Measurements from ENCODE around the gene EFCAB8.

Gene EFCAB8

DNA sequence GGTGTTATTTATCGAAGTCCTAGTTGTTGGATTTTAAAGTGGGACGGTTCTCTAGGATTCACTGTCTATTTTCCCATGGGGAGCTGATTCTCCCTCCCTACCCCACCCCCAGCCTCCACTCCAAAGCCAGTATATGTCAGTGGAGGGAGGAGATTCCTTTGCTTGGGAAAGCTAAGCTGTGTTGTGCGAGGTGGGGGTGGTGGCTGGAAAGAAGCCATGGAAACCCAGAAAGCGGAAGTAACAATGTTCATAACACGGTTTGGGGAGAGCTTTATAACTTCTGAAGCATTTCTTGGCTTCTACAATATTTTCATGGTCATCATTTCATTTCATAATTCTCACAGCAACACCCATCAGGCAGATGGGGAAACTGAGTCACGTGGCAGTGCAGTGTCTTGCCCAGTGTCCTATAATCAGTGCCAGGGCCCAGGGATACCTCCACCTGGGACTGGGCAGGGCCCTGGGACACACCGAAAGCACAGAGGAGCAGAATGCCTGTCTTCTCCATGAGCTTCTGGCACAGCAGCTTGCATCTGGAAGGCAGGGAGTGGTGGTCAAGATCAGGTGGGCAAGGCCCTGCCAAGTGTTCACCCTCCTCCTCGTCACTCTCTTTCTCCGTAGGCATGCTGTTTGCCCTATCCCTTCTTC, 141.0 kb downstream of the EFCAB8 start:
- TF ChIP-seq POLR2A (IDR thresholded peaks at IDR 0.05; ENCODE audit: extremely low read depth, insufficient read length) (no peak), MYC (IDR thresholded peaks at IDR 0.05; ENCODE audit: low read depth, low read length) (no peak)
- TF ChIP-seq, protein P1, sequence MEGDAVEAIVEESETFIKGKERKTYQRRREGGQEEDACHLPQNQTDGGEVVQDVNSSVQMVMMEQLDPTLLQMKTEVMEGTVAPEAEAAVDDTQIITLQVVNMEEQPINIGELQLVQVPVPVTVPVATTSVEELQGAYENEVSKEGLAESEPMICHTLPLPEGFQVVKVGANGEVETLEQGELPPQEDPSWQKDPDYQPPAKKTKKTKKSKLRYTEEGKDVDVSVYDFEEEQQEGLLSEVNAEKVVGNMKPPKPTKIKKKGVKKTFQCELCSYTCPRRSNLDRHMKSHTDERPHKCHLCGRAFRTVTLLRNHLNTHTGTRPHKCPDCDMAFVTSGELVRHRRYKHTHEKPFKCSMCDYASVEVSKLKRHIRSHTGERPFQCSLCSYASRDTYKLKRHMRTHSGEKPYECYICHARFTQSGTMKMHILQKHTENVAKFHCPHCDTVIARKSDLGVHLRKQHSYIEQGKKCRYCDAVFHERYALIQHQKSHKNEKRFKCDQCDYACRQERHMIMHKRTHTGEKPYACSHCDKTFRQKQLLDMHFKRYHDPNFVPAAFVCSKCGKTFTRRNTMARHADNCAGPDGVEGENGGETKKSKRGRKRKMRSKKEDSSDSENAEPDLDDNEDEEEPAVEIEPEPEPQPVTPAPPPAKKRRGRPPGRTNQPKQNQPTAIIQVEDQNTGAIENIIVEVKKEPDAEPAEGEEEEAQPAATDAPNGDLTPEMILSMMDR (IDR thresholded peaks at IDR 0.05; ENCODE audit: low read depth, low read length): no peak
- TF ChIP-seq, protein P2, sequence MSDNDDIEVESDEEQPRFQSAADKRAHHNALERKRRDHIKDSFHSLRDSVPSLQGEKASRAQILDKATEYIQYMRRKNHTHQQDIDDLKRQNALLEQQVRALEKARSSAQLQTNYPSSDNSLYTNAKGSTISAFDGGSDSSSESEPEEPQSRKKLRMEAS (IDR thresholded peaks at IDR 0.05; ENCODE audit: low read depth, low read length): no peak
- DNase-seq (ENCODE audit: low read depth): peak; percentile 22

DNA sequence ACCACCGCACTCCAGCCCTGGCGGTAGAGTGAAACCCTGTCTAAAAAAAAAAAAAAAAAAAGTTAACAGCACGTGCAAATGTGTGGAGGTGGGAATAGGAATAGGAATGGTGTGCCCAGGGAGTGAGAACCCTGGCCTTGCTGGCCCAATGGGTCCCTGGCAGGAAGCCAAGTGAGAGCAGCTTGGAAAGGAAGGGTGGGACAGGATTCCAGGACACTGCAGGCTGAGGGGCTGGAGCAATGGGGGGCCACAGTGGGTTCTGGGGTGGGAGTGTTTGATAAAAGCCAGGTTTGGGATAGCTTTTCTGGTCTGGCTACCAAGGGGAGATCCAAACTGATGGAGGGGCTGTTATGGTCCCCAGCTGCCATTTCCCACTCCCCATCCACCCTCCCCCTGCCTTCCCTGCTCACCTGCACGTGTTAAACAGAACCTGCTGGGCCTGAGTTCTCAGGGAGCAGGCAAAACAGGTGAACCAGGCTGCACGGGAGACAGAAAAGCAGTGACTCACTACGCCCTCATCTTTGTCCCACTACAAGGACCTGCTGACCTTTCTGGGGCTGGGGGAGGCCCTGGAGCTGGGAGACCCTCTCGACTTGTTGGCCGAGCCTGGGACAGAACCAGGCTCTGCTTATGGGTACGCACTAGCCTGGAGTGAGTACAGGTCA, 142.2 kb downstream of the EFCAB8 start:
- H3K4me3 ChIP-seq (ENCODE audit: low read depth, low read length): no peak overlapping the region
- DNase-seq (ENCODE audit: low read depth): no peak
- TF ChIP-seq, protein P1 (IDR thresholded peaks at IDR 0.05; ENCODE audit: low read depth, low read length): no peak
- TF ChIP-seq, protein P2 (IDR thresholded peaks at IDR 0.05; ENCODE audit: low read depth, low read length): no peak

More for the DNA sequence above, 141.0 kb downstream of the EFCAB8 start:
- no peak overlapping the region for H3K4me3 ChIP-seq (ENCODE audit: low read depth, low read length)

GRCh38 chr20:33002087-33002808, 143.5 kb downstream of the EFCAB8 start:
- no peak for DNase-seq (ENCODE audit: low read depth)
- no peak for TF ChIP-seq POLR2A (IDR thresholded peaks at IDR 0.05; ENCODE audit: extremely low read depth, insufficient read length)
- TF ChIP-seq, protein P1 (IDR thresholded peaks at IDR 0.05; ENCODE audit: low read depth, low read length): no peak
- no peak for TF ChIP-seq MYC (IDR thresholded peaks at IDR 0.05; ENCODE audit: low read depth, low read length)
- TF ChIP-seq, protein P2 (IDR thresholded peaks at IDR 0.05; ENCODE audit: low read depth, low read length): no peak
- H3K4me3 ChIP-seq (ENCODE audit: low read depth, low read length): no peak overlapping the region

DNA sequence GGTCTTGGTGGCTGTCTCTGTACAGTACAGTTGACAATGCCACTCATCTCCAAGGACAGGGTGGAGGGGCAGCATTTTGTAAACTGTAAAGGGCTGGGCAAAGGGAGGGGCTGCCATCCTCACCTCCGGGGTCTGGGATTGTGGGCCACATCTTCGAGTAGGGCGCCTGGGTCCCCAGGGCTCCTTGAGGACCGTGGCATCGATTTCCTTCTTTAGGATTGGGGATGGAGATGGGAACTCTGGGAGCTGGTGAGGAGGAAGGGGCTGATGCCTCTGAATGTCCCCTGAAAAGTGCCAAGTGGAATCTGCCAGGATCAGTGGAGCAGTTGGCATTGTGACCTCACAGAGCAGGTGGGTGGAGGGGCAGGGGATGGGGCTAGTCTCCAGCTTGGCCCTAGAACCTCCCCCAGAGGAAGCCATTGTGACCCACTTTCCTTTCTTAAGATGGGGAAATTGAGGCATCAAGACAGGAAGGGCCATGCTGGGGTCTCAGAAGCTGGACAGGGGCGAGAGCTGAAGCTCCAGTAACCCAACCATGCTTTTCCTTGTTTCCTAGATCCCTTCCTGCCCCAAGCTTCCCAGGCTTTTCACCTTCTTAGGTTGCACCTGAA, 145.5 kb downstream of the EFCAB8 start, which contains the start of gene SUN5:
SUN5 (minus strand) TSS at position 293 of the 611 bp plus-strand sequence; CDS start at position 200, 93 bp downstream.
- no peak within 1 kb of the TSS for H3K4me3 ChIP-seq (ENCODE audit: low read depth, low read length)
- TF ChIP-seq POLR2A (IDR thresholded peaks at IDR 0.05; ENCODE audit: extremely low read depth, insufficient read length) (no peak), MYC (IDR thresholded peaks at IDR 0.05; ENCODE audit: low read depth, low read length) (no peak)
- TF ChIP-seq, protein P1 (IDR thresholded peaks at IDR 0.05; ENCODE audit: low read depth, low read length): no peak
- TF ChIP-seq, protein P2 (IDR thresholded peaks at IDR 0.05; ENCODE audit: low read depth, low read length): no peak
- no peak for DNase-seq (ENCODE audit: low read depth)

GRCh38 chr20:33005132-33005566, 146.4 kb downstream of the EFCAB8 start:
- DNase-seq (ENCODE audit: low read depth): peak; percentile 73
- no peak overlapping the region for H3K4me3 ChIP-seq (ENCODE audit: low read depth, low read length)
- TF ChIP-seq, protein P1 (IDR thresholded peaks at IDR 0.05; ENCODE audit: low read depth, low read length): peak; percentile 80
- TF ChIP-seq POLR2A (IDR thresholded peaks at IDR 0.05; ENCODE audit: extremely low read depth, insufficient read length): no peak

All from NB4 (cell line).